ENCODE measurements around the gene RAB3GAP1. TPM values are rescaled to one million over a fixed set of nuclear protein-coding genes. Genes with fewer than 3 reads are reported as not detected.

RAB3GAP1 gene
- total RNA-seq, 2 experiments from 2014 or later: 40.2 to 63.6 TPM

DNA sequence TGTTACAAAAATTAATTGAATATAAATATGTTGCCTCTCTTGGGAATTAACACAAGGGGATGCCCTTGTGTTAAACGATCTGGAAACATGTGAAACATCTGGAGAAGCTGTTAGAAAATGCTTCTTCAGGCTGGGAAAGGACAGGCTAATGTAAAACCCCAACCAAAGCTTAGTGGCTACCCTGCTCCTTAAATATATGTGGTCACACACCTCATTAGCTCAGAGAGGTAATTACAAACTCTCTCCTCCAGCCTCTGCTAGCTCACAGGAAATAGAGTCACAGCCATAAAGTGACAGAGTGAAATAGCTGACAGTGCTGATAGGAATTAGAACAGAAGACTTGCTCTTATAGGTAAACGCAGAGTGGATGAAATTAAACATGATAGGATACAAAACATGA is 155.9 kb downstream of the RAB3GAP1 start:
- Histone ChIP-seq H3K27ac (ENCODE audit: low read depth, low read length, poor library complexity, severe bottlenecking) (no peak overlapping the region), H4K20me1 (ENCODE audit: insufficient read depth, low read length) (no peaks in the 10 kb centered on the region), H3K79me2 (ENCODE audit: insufficient read depth, low read depth, low read length) (no peaks in the 10 kb centered on the region), H3K36me3 (ENCODE audit: insufficient read depth, low read length) (no peaks in the 10 kb centered on the region), H3K4me3 (ENCODE audit: low read depth, low read length, poor library complexity, severe bottlenecking) (no peak overlapping the region), H3K9me3 (ENCODE audit: low read length) (no peaks in the 10 kb centered on the region), H2AFZ (ENCODE audit: low read length) (no peak overlapping the region), H3K9me2 (ENCODE audit: insufficient read depth, low read length) (0 out of 2 replicates have a peak, but pooled peaks cover 3% of the 10 kb centered on the region), H3K4me2 (ENCODE audit: low read length) (no peak overlapping the region), H3K4me1 (ENCODE audit: insufficient read depth, low read length, poor library complexity, severe bottlenecking) (no peaks in the 10 kb centered on the region)
- no peak for DNase-seq (ENCODE audit: low spot score)
- CTCF ChIA-PET (ENCODE audit: unreplicated experiment): interaction anchor here (0.6 kb wide), 1 partner anchor 10 kb away, joined by 3 read pairs; no protein-coding TSS in a partner anchor
- POLR2A ChIA-PET: interaction anchor here (0.6 to 1.1 kb wide), 6 partner anchors 11 to 324 kb away, joined by 3 to 13 read pairs (median 3); no protein-coding TSS in a partner anchor
- BruUV-seq (replicated peaks): no TSS peak
- intact Hi-C loops (cut with micrococcal nuclease; ENCODE audit: unreplicated experiment): no loop called here
- TF ChIP-seq EZH2phosphoT487 (IDR thresholded peaks at IDR 0.05; ENCODE audit: borderline replicate concordance, low read depth, low read length): no peak
- TF ChIP-seq CTCF (conservative IDR thresholded peaks at IDR 0.05; ENCODE audit: low read length): no peak

GRCh38 chr2:135212757-135213156 is 160.7 kb downstream of the RAB3GAP1 start:
- no peak overlapping the region for H3K27ac ChIP-seq (ENCODE audit: low read depth, low read length, poor library complexity, severe bottlenecking)
- no peaks in the 10 kb centered on the region for H3K9me3 ChIP-seq (ENCODE audit: low read length)
- TF ChIP-seq CTCF (conservative IDR thresholded peaks at IDR 0.05; ENCODE audit: low read length) (no peak), EZH2phosphoT487 (IDR thresholded peaks at IDR 0.05; ENCODE audit: borderline replicate concordance, low read depth, low read length) (no peak)
- no peaks in the 10 kb centered on the region for H3K9me2 ChIP-seq (ENCODE audit: insufficient read depth, low read length)
- H2AFZ ChIP-seq (ENCODE audit: low read length): no peak overlapping the region
- no peaks in the 10 kb centered on the region for H3K4me1 ChIP-seq (ENCODE audit: insufficient read depth, low read length, poor library complexity, severe bottlenecking)
- H4K20me1 ChIP-seq (ENCODE audit: insufficient read depth, low read length): no peaks in the 10 kb centered on the region
- ChIA-PET CTCF (ENCODE audit: unreplicated experiment) (no interaction called here), POLR2A (no interaction called here)
- intact Hi-C loops (cut with micrococcal nuclease; ENCODE audit: unreplicated experiment): no loop called here
- H3K4me3 ChIP-seq (ENCODE audit: low read depth, low read length, poor library complexity, severe bottlenecking): no peak overlapping the region
- H3K36me3 ChIP-seq (ENCODE audit: insufficient read depth, low read length): peaks cover 7% of the 10 kb centered on the region; the same call in 1 of the 2 replicates
- no peaks in the 10 kb centered on the region for H3K79me2 ChIP-seq (ENCODE audit: insufficient read depth, low read depth, low read length)
- H3K4me2 ChIP-seq (ENCODE audit: low read length): no peak overlapping the region
- BruUV-seq (replicated peaks): no TSS peak
- DNase-seq (ENCODE audit: low spot score): no peak

- H3K9me3 ChIP-seq (ENCODE audit: low read length): no peaks in the 10 kb centered on the region
- no peak overlapping the region for H3K4me2 ChIP-seq (ENCODE audit: low read length)
- TF ChIP-seq EZH2phosphoT487 (IDR thresholded peaks at IDR 0.05; ENCODE audit: borderline replicate concordance, low read depth, low read length) (no peak), CTCF (conservative IDR thresholded peaks at IDR 0.05; ENCODE audit: low read length) (no peak)
- H2AFZ ChIP-seq (ENCODE audit: low read length): no peak overlapping the region
- peaks cover 7% of the 10 kb centered on the region; the same call in 1 of the 2 replicates for H3K36me3 ChIP-seq (ENCODE audit: insufficient read depth, low read length)
- no peaks in the 10 kb centered on the region for H3K4me1 ChIP-seq (ENCODE audit: insufficient read depth, low read length, poor library complexity, severe bottlenecking)
- H3K4me3 ChIP-seq (ENCODE audit: low read depth, low read length, poor library complexity, severe bottlenecking): no peak overlapping the region
- H3K9me2 ChIP-seq (ENCODE audit: insufficient read depth, low read length): no peaks in the 10 kb centered on the region
- no peaks in the 10 kb centered on the region for H3K79me2 ChIP-seq (ENCODE audit: insufficient read depth, low read depth, low read length)
- BruUV-seq (replicated peaks): no TSS peak
- DNase-seq (ENCODE audit: low spot score): no peak
- ChIA-PET POLR2A (interaction anchor here (1.0 kb wide), 1 partner anchor 10 kb away, joined by 3 read pairs; no protein-coding TSS in a partner anchor), CTCF (ENCODE audit: unreplicated experiment) (interaction anchor here (0.8 kb wide), 1 partner anchor 11 kb away, joined by 3 read pairs; no protein-coding TSS in a partner anchor)
- intact Hi-C loops (cut with micrococcal nuclease; ENCODE audit: unreplicated experiment): no loop called here
- no peaks in the 10 kb centered on the region for H4K20me1 ChIP-seq (ENCODE audit: insufficient read depth, low read length)
- H3K27ac ChIP-seq (ENCODE audit: low read depth, low read length, poor library complexity, severe bottlenecking): no peak overlapping the region
Observed at GRCh38 chr2:135218426-135218825, 166.3 kb downstream of the RAB3GAP1 start.
